Measurements from ENCODE around the gene CTNNA1.

Gene CTNNA1

GRCh38 chr5:138844812-138845513 lies 91.7 kb downstream of the CTNNA1 start:
- DNase-seq = peak; percentile 59
- no peak for TF ChIP-seq CTCF (IDR thresholded peaks at IDR 0.05; ENCODE audit: low read depth, low read length, missing control alignments)
- H3K4me3 ChIP-seq (ENCODE audit: low read depth, low read length) = no peak overlapping the region
- H3K36me3 ChIP-seq (replicated peaks) = no peaks in the 10 kb centered on the region
- in situ Hi-C loops (cut with HindIII; ENCODE audit: low pct_ligation_motif_present, low sequenced_read_pairs) = no loop called here
- H3K27me3 ChIP-seq (replicated peaks) = no peaks in the 10 kb centered on the region
- H3K27ac ChIP-seq = peak overlapping the region; percentile 21

- Histone ChIP-seq H3K36me3 (replicated peaks) (no peaks in the 10 kb centered on the region), H3K27ac (no peak overlapping the region), H3K27me3 (replicated peaks) (no peaks in the 10 kb centered on the region), H3K4me3 (ENCODE audit: low read depth, low read length) (no peak overlapping the region)
- no peak for TF ChIP-seq CTCF (IDR thresholded peaks at IDR 0.05; ENCODE audit: low read depth, low read length, missing control alignments)
- no peak for DNase-seq
- in situ Hi-C loops (cut with HindIII; ENCODE audit: low pct_ligation_motif_present, low sequenced_read_pairs) = no loop called here
These were observed 96.2 kb downstream of the CTNNA1 start for GRCh38 chr5:138849439-138849838.

GRCh38 chr5:138849882-138850281 lies 96.7 kb downstream of the CTNNA1 start:
- no peak for DNase-seq
- no peak overlapping the region for H3K27ac ChIP-seq
- no peaks in the 10 kb centered on the region for H3K36me3 ChIP-seq (replicated peaks)
- H3K27me3 ChIP-seq (replicated peaks) = no peaks in the 10 kb centered on the region
- in situ Hi-C loops (cut with HindIII; ENCODE audit: low pct_ligation_motif_present, low sequenced_read_pairs) = no loop called here
- no peak overlapping the region for H3K4me3 ChIP-seq (ENCODE audit: low read depth, low read length)
- TF ChIP-seq CTCF (IDR thresholded peaks at IDR 0.05; ENCODE audit: low read depth, low read length, missing control alignments) = no peak

DNA sequence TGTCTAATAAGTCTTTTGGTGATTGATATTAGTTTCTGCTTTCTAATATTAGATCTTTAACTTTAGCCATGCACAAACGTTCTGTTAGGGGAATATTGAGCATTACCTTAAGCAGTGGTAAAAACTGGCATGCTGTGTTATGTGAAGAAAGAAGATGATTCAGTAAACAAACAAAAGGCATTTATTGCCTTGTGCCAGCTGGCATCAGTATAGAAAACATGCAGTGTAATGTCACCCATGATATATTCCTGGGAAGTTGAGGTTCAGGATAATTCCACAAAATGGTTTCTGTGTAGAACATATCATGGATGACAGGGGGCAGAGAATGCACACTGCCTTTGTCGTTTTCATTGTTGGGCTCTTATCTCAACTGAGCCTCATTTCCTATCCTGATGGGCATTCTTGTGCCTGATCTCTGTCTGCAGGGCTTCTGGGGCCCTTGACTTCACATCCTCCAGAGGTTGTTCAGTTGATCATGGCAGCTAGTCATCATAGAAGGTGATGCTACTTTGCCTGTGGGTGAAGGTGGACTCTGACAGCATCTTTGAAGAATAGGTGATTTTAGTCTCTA lies 97.7 kb downstream of the CTNNA1 start:
- no peak for TF ChIP-seq CTCF (IDR thresholded peaks at IDR 0.05; ENCODE audit: low read depth, low read length, missing control alignments)
- no peak for DNase-seq
- H3K27me3 ChIP-seq (replicated peaks) = no peaks in the 10 kb centered on the region
- no peaks in the 10 kb centered on the region for H3K36me3 ChIP-seq (replicated peaks)
- H3K4me3 ChIP-seq (ENCODE audit: low read depth, low read length) = no peak overlapping the region
- in situ Hi-C loops (cut with HindIII; ENCODE audit: low pct_ligation_motif_present, low sequenced_read_pairs) = no loop called here
- no peak overlapping the region for H3K27ac ChIP-seq

GRCh38 chr5:138853132-138853531 lies 99.9 kb downstream of the CTNNA1 start:
- H3K27ac ChIP-seq = no peak overlapping the region
- no peaks in the 10 kb centered on the region for H3K36me3 ChIP-seq (replicated peaks)
- H3K4me3 ChIP-seq (ENCODE audit: low read depth, low read length) = no peak overlapping the region
- no peak for TF ChIP-seq CTCF (IDR thresholded peaks at IDR 0.05; ENCODE audit: low read depth, low read length, missing control alignments)
- H3K27me3 ChIP-seq (replicated peaks) = no peaks in the 10 kb centered on the region
- in situ Hi-C loops (cut with HindIII; ENCODE audit: low pct_ligation_motif_present, low sequenced_read_pairs) = no loop called here
- no peak for DNase-seq

GRCh38 chr5:138867011-138867410 lies 113.8 kb downstream of the CTNNA1 start:
- no peak for DNase-seq
- H3K4me3 ChIP-seq (ENCODE audit: low read depth, low read length) = no peak overlapping the region
- TF ChIP-seq CTCF (IDR thresholded peaks at IDR 0.05; ENCODE audit: low read depth, low read length, missing control alignments) = no peak
- in situ Hi-C loops (cut with HindIII; ENCODE audit: low pct_ligation_motif_present, low sequenced_read_pairs) = no loop called here
- peaks cover 6% of the 10 kb centered on the region for H3K36me3 ChIP-seq (replicated peaks)
- H3K27ac ChIP-seq = no peak overlapping the region
- H3K27me3 ChIP-seq (replicated peaks) = no peaks in the 10 kb centered on the region

All from brain microvascular endothelial cell (primary cell).